Esophagus muscularis mucosa (tissue), 4 donors: ENCODE results near the gene GPR21. TPM values are rescaled to one million over a fixed set of nuclear protein-coding genes. Genes with fewer than 3 reads are reported as not detected.

Experiments used
- DNase-seq: peaks from one replicate; pipeline ENCODE4 v3.0.0-alpha.2; 2017; ENCODE audit errors: extremely low spot score
- H3K27ac ChIP-seq, 4 donors: fragments of 200-600 bp; sonication (generic); replicated peaks in 1 of 4; 1 replicate in 3 of 4; 2 replicates in 1 of 4; pipeline ENCODE4 v1.5.1; 2016 to 2019; ENCODE audit warnings: mild to moderate bottlenecking in 1 of 4
- H3K27me3 ChIP-seq, 4 donors: fragments of 200-600 bp; sonication (generic); one replicate each; pipeline versions ENCODE4 v1.5.1 to v1.6.0; 2016 to 2019
- H3K36me3 ChIP-seq, 4 donors: fragments of 200-600 bp; sonication (generic); one replicate each; pipeline ENCODE4 v1.5.1; 2016 to 2019
- H3K4me1 ChIP-seq, 4 donors: fragments of 200-600 bp; sonication (generic); one replicate each; pipeline ENCODE4 v1.5.1; 2016 to 2019
- H3K4me3 ChIP-seq, 4 donors: fragments of 200-600 bp; sonication (generic); 1 replicate in 2 of 4; 2 replicates in 2 of 4; pipeline ENCODE4 v1.5.1; 2016 to 2019; ENCODE audit warnings: mild to moderate bottlenecking in 4 of 4, moderate library complexity in 1 of 4
- H3K9me3 ChIP-seq, 4 donors: fragments of 200-600 bp; sonication (generic); 1 replicate in 3 of 4; 2 replicates in 1 of 4; pipeline ENCODE4 v1.5.1; 2016 to 2019
- EP300 ChIP-seq: sonication (generic); formaldehyde crosslinking; IDR thresholded peaks from one replicate; pipeline ENCODE4 v1.6.1; 2017; ENCODE audit warnings: antibody characterized with exemption
- POLR2A ChIP-seq: fragments of 450-650 bp; IDR thresholded peaks from one replicate; pipeline ENCODE4 v1.6.1; 2017; ENCODE audit warnings: antibody characterized with exemption, moderate library complexity, mild to moderate bottlenecking, low read depth
- POLR2AphosphoS5 ChIP-seq, 2 donors: sonication (generic); formaldehyde crosslinking; IDR thresholded peaks; one replicate each; pipeline ENCODE4 v1.6.1; 2017; ENCODE audit warnings: antibody characterized with exemption in 2 of 2
- WGBS: methylation state at CpG from one replicate; pipeline ENCODE4 v1.1.5; 2018; 5-methylcytosine and 5-hydroxymethylcytosine counted together
- intact Hi-C: fragments of 100-400 bp; cut with DNase I; formaldehyde crosslinking; loops from one replicate; pipeline ENCODE4 v1.15.1; 2023
- total RNA-seq, 4 donors: library from RNA; depleted of rRNA; stranded (reverse); fragments of >200 nt; gene quantifications; one replicate each; pipeline versions ENCODE4 v1.1.0 to v1.2.1, GENCODE V29; 2016
- TF ChIP-seq, protein P1 (sequence below), 3 experiments: fragments of 200-600 bp in 2 of 3; fragments of 450-650 bp in 1 of 3; sonication (generic) in 2 of 3; IDR thresholded peaks; one replicate each; pipeline ENCODE4 v1.5.1; 2017 to 2019; ENCODE audit warnings: antibody characterized with exemption in 3 of 3, mild to moderate bottlenecking in 2 of 3, moderate library complexity in 1 of 3

Gene GPR21
- total RNA-seq, 4 donors from 2014 or later: 0.33 to 1.1 (median 0.52) TPM; not detected in 1

DNA sequence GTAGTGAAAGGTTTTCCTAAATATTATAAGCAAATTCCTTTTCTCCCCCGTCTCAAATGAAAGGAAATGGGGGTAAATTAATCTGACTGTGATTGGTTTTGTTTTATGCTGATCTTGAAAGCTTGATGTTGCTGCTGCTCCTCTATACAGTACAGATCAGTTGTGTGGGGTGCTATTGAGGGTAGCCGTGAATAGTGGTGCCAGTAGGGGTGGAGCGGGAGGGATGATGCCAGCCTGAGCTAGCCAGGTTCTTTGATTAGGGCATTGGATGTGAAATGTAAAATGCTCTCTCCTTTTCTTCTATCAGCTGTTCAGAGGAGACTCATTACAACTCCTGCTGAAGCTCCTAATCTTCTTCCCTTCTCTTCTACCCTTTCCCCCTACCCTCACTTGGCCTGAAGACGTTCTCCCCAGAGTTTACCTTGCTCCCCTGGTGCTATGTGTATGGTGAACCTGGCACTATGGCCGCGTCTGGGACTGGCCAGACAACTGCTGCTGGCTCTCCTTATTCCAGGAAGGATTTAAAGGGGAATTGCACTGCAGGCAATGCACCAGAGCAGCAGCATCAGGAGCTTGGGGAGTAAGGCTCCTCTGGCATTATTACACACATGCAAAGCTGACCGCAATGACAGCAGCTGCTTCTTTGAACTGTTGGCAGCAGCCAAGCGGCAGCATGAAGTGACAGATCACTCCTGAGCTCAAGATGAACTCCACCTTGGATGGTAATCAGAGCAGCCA lies 566 bp downstream of the GPR21 start:
- H3K9me3 ChIP-seq: no peaks in the 10 kb centered on the region
- no peak for DNase-seq
- no peak for TF ChIP-seq EP300
- WGBS: 64% methylated on average over 8 of the region's 8 CpGs
- no peaks in the 10 kb centered on the region for H3K27me3 ChIP-seq
- intact Hi-C loops: no loop called here
- H3K36me3 ChIP-seq: peaks cover 0 to 22% (median 14%) of the 10 kb centered on the region in 4 donors
- peaks cover 0 to 72% (median 66%) of the 10 kb centered on the region in 4 donors for H3K4me1 ChIP-seq
- H3K4me3 ChIP-seq: peak overlapping the region; percentile 7 to 39 (median 16)
- peak overlapping the region; percentile 20 to 70 (median 41) for H3K27ac ChIP-seq

DNA sequence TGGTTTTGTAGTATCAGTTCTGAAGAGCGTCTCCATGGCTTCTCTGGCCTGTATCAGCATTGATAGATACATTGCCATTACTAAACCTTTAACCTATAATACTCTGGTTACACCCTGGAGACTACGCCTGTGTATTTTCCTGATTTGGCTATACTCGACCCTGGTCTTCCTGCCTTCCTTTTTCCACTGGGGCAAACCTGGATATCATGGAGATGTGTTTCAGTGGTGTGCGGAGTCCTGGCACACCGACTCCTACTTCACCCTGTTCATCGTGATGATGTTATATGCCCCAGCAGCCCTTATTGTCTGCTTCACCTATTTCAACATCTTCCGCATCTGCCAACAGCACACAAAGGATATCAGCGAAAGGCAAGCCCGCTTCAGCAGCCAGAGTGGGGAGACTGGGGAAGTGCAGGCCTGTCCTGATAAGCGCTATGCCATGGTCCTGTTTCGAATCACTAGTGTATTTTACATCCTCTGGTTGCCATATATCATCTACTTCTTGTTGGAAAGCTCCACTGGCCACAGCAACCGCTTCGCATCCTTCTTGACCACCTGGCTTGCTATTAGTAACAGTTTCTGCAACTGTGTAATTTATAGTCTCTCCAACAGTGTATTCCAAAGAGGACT lies 1.5 kb downstream of the GPR21 start:
- intact Hi-C loops: no loop called here
- no peak for DNase-seq
- peak overlapping the region in 3 of 4 donors; percentile 46 to 70 (median 53) for H3K27ac ChIP-seq
- H3K36me3 ChIP-seq: peaks cover 0 to 14% (median 11%) of the 10 kb centered on the region in 4 donors
- H3K4me3 ChIP-seq: peak overlapping the region in 2 of 4 donors; percentile 5 to 39
- no peaks in the 10 kb centered on the region for H3K27me3 ChIP-seq
- peaks cover 0 to 82% (median 75%) of the 10 kb centered on the region in 4 donors for H3K4me1 ChIP-seq
- TF ChIP-seq, protein P1, sequence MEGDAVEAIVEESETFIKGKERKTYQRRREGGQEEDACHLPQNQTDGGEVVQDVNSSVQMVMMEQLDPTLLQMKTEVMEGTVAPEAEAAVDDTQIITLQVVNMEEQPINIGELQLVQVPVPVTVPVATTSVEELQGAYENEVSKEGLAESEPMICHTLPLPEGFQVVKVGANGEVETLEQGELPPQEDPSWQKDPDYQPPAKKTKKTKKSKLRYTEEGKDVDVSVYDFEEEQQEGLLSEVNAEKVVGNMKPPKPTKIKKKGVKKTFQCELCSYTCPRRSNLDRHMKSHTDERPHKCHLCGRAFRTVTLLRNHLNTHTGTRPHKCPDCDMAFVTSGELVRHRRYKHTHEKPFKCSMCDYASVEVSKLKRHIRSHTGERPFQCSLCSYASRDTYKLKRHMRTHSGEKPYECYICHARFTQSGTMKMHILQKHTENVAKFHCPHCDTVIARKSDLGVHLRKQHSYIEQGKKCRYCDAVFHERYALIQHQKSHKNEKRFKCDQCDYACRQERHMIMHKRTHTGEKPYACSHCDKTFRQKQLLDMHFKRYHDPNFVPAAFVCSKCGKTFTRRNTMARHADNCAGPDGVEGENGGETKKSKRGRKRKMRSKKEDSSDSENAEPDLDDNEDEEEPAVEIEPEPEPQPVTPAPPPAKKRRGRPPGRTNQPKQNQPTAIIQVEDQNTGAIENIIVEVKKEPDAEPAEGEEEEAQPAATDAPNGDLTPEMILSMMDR (IDR thresholded peaks at IDR 0.05): no peak
- peak in 1 of 2 donors; percentile 28 for TF ChIP-seq POLR2AphosphoS5 (IDR thresholded peaks at IDR 0.05)
- no peak for TF ChIP-seq EP300
- TF ChIP-seq POLR2A: no peak
- H3K9me3 ChIP-seq: no peaks in the 10 kb centered on the region
- WGBS: 83% methylated on average over 13 of the region's 13 CpGs

DNA sequence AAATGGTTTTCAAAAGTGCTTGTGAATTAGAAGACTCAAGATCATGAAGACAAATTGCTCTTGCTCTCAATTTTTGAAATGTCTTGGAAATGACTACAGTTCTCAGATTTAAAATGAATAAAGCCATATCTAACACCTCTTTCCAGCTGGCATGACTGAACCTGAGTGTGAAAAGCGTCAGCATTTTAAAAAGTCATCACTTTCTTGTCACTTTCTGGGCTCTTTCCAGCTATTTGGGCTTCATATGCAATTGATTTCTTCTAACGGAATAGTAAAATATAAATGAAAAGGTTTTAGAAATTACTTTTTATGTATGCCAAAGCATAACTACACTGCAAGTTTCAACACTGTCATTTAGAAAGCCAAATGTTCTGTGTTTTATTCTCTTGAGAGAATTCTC lies 2.3 kb downstream of the GPR21 start:
- Histone ChIP-seq H3K4me1 (peaks cover 0 to 86% (median 79%) of the 10 kb centered on the region in 4 donors), H3K27ac (peak overlapping the region; percentile 46 to 70 (median 54)), H3K9me3 (no peaks in the 10 kb centered on the region), H3K36me3 (peaks cover 0 to 13% (median 11%) of the 10 kb centered on the region in 4 donors), H3K4me3 (peak overlapping the region in 1 of 4 donors; percentile 39), H3K27me3 (no peaks in the 10 kb centered on the region)
- 34% methylated on average over 2 of the region's 2 CpGs for WGBS
- TF ChIP-seq POLR2A (no peak), POLR2AphosphoS5 (IDR thresholded peaks at IDR 0.05) (no peak), EP300 (no peak)
- TF ChIP-seq, protein P1 (IDR thresholded peaks at IDR 0.05): no peak
- no peak for DNase-seq
- intact Hi-C loops: no loop called here

DNA sequence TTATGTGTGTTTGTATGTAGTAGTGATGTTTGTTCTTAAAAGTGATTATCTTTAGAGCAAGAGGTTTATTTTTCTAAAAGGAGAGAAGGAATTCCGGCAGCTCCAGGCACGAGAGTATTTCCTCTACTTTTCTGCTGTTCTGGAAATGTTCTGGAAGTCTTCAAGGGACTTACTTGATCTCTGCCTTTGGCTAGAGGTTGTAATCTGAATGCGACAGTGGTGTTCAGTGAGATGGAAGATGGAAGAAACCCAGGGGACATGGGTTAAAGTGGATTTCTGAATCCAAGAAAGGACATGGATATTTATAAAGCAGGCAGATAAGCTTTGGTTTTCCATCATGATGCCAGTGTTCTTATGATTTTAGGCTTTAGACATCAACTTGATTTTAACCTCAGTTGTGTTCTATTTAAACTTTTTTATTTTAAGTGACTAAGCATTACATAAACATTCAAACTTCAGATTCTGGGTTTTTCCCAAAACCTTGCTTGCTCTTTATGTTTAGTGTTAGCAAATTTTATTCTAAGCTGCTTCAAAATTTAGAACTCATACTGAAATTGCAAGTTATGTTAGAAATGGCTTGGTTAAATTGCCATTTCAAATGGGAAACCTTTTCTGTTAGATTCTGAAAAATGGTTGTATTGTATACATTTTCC lies 3.6 kb downstream of the GPR21 start:
- intact Hi-C loops: no loop called here
- Histone ChIP-seq H3K4me1 (peaks cover 0 to 88% (median 83%) of the 10 kb centered on the region in 4 donors), H3K4me3 (no peak overlapping the region), H3K9me3 (no peaks in the 10 kb centered on the region), H3K27ac (peak overlapping the region; percentile 46 to 70 (median 54)), H3K27me3 (no peaks in the 10 kb centered on the region), H3K36me3 (peaks cover 0 to 16% (median 11%) of the 10 kb centered on the region in 4 donors)
- TF ChIP-seq POLR2A: no peak
- TF ChIP-seq POLR2AphosphoS5 (IDR thresholded peaks at IDR 0.05): peak in 1 of 2 donors; percentile 37
- WGBS: 20% methylated on average over 3 of the region's 3 CpGs
- no peak for DNase-seq

DNA sequence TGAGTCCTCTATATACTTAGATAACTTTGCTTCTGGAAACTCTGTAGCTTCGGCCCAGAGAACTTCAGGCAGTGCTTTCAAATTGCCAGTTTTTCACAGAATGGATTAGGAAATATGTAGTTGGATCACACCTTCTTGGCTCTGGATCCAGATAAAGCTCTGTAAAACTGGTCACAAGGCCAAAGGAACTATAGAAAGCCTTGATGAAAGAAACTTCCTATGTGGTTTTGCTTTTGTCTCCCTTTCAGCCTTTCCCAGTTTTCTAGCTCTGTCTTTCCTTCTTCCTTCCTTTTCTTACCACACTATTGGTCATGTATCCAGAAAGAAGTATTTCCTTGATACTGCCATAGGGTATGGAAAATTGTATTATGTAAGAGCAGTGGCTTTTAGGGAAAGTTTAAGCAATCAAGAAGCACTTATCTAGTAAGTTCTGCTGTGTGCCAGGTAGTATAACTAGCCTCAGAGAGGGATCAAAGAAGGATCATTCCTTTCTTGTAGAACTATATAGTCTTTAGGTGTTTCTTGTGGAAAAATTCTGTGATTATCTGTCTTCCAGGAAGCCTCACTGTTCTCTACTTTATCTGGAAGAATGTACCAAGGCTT lies 6.3 kb downstream of the GPR21 start:
- intact Hi-C loops: no loop called here
- TF ChIP-seq POLR2AphosphoS5 (IDR thresholded peaks at IDR 0.05): no peak
- no peak for TF ChIP-seq EP300
- no peak for TF ChIP-seq POLR2A
- TF ChIP-seq, protein P1 (IDR thresholded peaks at IDR 0.05): no peak
- no peaks in the 10 kb centered on the region for H3K9me3 ChIP-seq
- DNase-seq: no peak
- WGBS: 74% methylated on average over 1 of the region's 1 CpG
- peaks cover 0 to 77% (median 64%) of the 10 kb centered on the region in 4 donors for H3K4me1 ChIP-seq
- peak overlapping the region in 3 of 4 donors; percentile 22 to 35 (median 24) for H3K27ac ChIP-seq
- no peak overlapping the region for H3K4me3 ChIP-seq
- H3K36me3 ChIP-seq: peaks cover 0 to 15% (median 10%) of the 10 kb centered on the region in 4 donors
- H3K27me3 ChIP-seq: no peaks in the 10 kb centered on the region
